WTC11 (cell line): ENCODE data around the gene NPIPA5.
"Not testable (repeated sequence)": the region's sequence is repeated elsewhere in the genome, so short reads cannot be mapped to it uniquely, and the experiment has no call there.

Experiments used
- NFE2L1 ChIP-seq: sonication (generic); formaldehyde crosslinking; IDR thresholded peaks from 2 replicates; pipeline ENCODE4 v1.8.1; 2023; ENCODE audit warnings: missing genetic modification reagents
- NR2C2 ChIP-seq: sonication (generic); formaldehyde crosslinking; IDR thresholded peaks from 2 replicates; pipeline ENCODE4 v1.8.0; 2022; ENCODE audit warnings: mild to moderate bottlenecking, missing genetic modification reagents
- SMAD3 ChIP-seq: sonication (generic); formaldehyde crosslinking; IDR thresholded peaks from 2 replicates; pipeline ENCODE4 v1.8.0; 2022; ENCODE audit warnings: missing genetic modification reagents, mild to moderate bottlenecking, borderline replicate concordance
- ZNF317 ChIP-seq: sonication (generic); formaldehyde crosslinking; IDR thresholded peaks from 2 replicates; pipeline ENCODE4 v1.8.1; 2023; ENCODE audit warnings: low read depth, mild to moderate bottlenecking, moderate library complexity, missing genetic modification reagents, borderline replicate concordance
- TF ChIP-seq, protein P1 (sequence below): fragments of 200-600 bp; IDR thresholded peaks from 2 replicates; pipeline ENCODE4 v1.8.0; 2022; ENCODE audit warnings: antibody characterized with exemption

DNA sequence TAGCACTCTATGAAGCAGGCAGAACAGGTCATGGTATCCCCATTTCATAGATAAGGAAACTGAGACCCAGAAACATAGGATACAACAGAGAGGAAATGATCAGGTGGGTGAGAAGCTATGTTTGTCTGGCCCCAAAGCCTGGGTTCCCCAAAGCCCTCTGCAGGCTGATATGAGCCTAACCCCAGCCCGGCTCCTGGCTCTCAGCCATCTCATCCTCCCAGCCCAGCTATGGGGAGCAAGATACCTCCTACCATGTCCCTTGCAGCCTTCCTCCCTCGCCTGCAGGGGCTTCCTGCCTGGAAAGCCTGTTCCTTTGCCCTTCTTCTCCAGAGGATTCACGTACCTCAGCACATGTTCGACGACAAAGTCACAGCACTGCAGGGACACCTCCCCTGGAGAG lies 26.3 kb downstream of the NPIPA5 start:
- TF ChIP-seq, protein P1, sequence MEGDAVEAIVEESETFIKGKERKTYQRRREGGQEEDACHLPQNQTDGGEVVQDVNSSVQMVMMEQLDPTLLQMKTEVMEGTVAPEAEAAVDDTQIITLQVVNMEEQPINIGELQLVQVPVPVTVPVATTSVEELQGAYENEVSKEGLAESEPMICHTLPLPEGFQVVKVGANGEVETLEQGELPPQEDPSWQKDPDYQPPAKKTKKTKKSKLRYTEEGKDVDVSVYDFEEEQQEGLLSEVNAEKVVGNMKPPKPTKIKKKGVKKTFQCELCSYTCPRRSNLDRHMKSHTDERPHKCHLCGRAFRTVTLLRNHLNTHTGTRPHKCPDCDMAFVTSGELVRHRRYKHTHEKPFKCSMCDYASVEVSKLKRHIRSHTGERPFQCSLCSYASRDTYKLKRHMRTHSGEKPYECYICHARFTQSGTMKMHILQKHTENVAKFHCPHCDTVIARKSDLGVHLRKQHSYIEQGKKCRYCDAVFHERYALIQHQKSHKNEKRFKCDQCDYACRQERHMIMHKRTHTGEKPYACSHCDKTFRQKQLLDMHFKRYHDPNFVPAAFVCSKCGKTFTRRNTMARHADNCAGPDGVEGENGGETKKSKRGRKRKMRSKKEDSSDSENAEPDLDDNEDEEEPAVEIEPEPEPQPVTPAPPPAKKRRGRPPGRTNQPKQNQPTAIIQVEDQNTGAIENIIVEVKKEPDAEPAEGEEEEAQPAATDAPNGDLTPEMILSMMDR, result not testable (repeated sequence)
- not testable (repeated sequence) for TF ChIP-seq NFE2L1, ZNF317, SMAD3, NR2C2
